ENCODE data around the gene SAMD13. TPM values are rescaled to one million over a fixed set of nuclear protein-coding genes. Genes with fewer than 3 reads are reported as not detected.
A peak's percentile ranks its signal among the peaks of the same experiment; 100 is the strongest.

The SAMD13 gene
- total and polyA plus RNA-seq, 4 donors, result 0.45 to 3.1 (median 1.3) TPM

DNA sequence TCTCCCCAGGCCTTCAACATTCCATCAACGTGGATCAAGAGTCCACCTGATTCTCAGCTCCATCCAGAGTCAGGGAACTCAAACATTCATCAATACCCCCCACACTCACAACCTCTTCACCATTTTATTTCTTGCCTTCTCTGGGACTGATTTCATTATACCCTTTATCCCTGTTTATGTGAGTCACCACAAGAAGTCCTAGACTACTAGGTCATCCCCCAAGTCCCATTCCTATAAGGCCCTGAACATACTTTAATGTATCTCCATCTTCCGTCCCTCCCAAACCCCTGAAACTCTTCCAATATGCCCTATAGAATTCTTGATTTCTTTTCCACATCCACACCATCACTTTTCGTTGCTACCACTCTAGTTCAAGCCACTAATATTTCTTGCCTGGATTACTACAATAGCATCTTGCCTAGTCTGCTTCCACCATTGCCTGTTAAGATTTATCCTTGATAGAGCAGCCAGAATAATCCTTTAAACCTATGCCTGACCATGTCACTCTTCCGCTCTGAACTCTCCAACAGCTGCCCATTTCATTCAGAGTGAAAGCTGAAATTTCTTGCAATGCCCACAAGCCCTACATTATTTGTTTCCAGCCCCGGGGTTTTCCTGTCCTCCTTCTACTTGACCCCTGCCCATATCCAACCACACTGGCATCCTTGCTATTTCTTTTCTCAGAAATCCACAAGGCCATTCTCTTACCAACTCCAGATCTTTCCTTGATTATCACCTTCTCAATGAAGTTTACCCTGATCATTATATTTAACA, 9.4 kb upstream of the SAMD13 start:
- H3K4me1 ChIP-seq (ENCODE audit: control insufficient read depth in 1 of 2, insufficient read depth in 2 of 2, low read length in 2 of 2), result peaks cover 0 to 2% of the 10 kb centered on the region in 2 donors
- no peak overlapping the region for H3K4me3 ChIP-seq (ENCODE audit: low read length in 2 of 2)
- no peaks in the 10 kb centered on the region for H3K27me3 ChIP-seq (ENCODE audit: control insufficient read depth in 1 of 2, insufficient read depth in 2 of 2, low read length in 1 of 2)
- H3K27ac ChIP-seq (ENCODE audit: low read depth in 1 of 2, low read length in 2 of 2), result no peak overlapping the region
- no peak for ATAC-seq (ENCODE audit: low FRiP score)
- no peaks in the 10 kb centered on the region for H3K36me3 ChIP-seq (ENCODE audit: control insufficient read depth in 1 of 2, insufficient read depth in 2 of 2, low read length in 1 of 2)
- WGBS, 2 donors, result 88 to 91% methylated on average over 5 of the region's 5 CpGs
- DNase-seq, result no peak
- peaks cover 1% of the 10 kb centered on the region for H3K9me3 ChIP-seq (ENCODE audit: control insufficient read depth, low read length)
- intact Hi-C loops (cut with DNase I), result no loop called here

DNA sequence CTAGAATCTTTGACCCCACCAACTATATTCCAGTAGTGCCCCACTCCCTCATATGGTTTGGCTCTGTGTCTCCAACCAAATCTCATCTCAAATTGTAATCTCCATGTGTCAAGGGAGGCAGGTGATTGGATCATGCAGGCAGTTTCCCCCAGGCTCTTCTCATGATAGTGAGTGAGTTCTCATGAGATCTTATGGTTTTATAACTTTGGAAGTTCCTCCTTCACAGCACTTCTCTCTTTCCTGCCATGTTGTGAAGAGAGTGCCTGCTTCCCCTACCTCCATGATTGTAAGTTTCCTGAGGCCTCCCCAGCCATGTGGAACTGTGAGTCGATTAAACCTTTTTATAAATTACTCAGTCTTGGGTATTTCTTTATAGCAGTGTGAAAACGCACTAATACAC, 7.7 kb upstream of the SAMD13 start:
- Histone ChIP-seq H3K27ac (ENCODE audit: low read depth in 1 of 2, low read length in 2 of 2) (no peak overlapping the region), H3K4me3 (ENCODE audit: low read length in 2 of 2) (no peak overlapping the region), H3K36me3 (ENCODE audit: control insufficient read depth in 1 of 2, insufficient read depth in 2 of 2, low read length in 1 of 2) (no peaks in the 10 kb centered on the region), H3K4me1 (ENCODE audit: control insufficient read depth in 1 of 2, insufficient read depth in 2 of 2, low read length in 2 of 2) (peaks cover 0 to 2% of the 10 kb centered on the region in 2 donors), H3K9me3 (ENCODE audit: control insufficient read depth, low read length) (no peaks in the 10 kb centered on the region), H3K27me3 (ENCODE audit: control insufficient read depth in 1 of 2, insufficient read depth in 2 of 2, low read length in 1 of 2) (no peaks in the 10 kb centered on the region)
- DNase-seq (no peak), ATAC-seq (ENCODE audit: low FRiP score) (no peak)
- 95 to 98% methylated on average over 2 of the region's 2 CpGs for WGBS, 2 donors
- intact Hi-C loops (cut with DNase I), result no loop called here

DNA sequence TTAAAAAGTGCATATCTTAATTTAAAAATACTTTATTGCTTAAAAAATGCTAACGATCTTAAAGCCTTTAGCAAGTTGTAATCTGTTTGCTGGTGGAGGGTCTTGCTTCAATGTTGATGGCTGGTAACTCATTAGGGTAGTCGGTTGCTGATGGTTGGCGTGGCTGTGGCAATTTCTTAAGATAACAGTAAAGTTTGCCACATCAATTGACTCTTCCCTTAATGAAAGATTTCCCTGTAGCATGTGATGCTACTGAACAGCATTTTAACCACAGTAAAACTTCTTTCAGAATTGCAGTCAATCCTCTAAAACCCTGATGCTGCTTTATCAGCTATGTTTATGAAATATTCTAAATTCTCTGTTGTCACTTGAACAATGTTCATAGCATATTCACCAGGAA, 6.8 kb upstream of the SAMD13 start:
- WGBS, 2 donors, result 93 to 98% methylated on average over 3 of the region's 3 CpGs
- DNase-seq (no peak), ATAC-seq (ENCODE audit: low FRiP score) (no peak)
- Histone ChIP-seq H3K4me1 (ENCODE audit: control insufficient read depth in 1 of 2, insufficient read depth in 2 of 2, low read length in 2 of 2) (no peaks in the 10 kb centered on the region), H3K27me3 (ENCODE audit: control insufficient read depth in 1 of 2, insufficient read depth in 2 of 2, low read length in 1 of 2) (no peaks in the 10 kb centered on the region), H3K4me3 (ENCODE audit: low read length in 2 of 2) (no peak overlapping the region), H3K36me3 (ENCODE audit: control insufficient read depth in 1 of 2, insufficient read depth in 2 of 2, low read length in 1 of 2) (no peaks in the 10 kb centered on the region), H3K27ac (ENCODE audit: low read depth in 1 of 2, low read length in 2 of 2) (no peak overlapping the region), H3K9me3 (ENCODE audit: control insufficient read depth, low read length) (no peaks in the 10 kb centered on the region)
- intact Hi-C loops (cut with DNase I), result loop anchor here in 1 of 2 donors (5.0 kb wide), 1 partner anchor 42 kb away; no protein-coding TSS in a partner anchor

DNA sequence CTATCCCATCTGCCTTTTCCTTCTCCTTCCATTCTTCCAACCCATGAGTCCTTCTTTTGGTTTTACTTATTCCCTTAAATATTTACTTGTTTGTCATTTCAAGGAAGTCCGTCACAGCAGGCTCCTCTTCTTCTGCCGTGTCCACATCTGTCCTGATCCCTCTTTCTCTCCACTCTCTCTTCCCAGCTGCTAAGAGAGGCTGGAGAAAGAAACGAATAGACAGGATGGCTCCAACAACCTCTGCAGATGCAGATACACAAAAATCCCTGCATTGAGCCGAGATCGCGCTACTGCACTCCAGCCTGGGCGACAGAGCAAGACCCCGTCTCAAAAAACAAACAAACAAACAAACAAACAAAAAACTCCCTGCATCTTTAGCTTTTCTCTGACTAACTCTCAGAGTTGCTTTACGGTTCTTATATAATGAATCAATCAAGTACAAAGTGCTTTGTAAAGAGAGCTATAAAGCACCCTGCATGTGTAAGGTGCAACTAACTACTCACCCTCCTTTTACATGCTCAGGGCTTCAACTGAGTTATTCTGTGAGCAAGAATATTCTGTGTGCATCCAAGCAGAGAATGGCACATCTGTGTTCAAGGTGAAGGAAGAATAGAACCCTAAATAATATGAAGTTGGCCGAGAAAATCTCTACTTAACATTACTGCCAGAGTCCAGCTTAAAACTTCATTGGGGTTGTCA, 3.8 kb upstream of the SAMD13 start:
- H3K27ac ChIP-seq (ENCODE audit: low read depth in 1 of 2, low read length in 2 of 2), result peak overlapping the region in 1 of 2 donors; percentile 15
- H3K9me3 ChIP-seq (ENCODE audit: control insufficient read depth, low read length), result no peaks in the 10 kb centered on the region
- intact Hi-C loops (cut with DNase I), result loop anchor here in 1 of 2 donors (5.0 kb wide), 1 partner anchor 45 kb away; no protein-coding TSS in a partner anchor
- H3K4me3 ChIP-seq (ENCODE audit: low read length in 2 of 2), result peak overlapping the region; percentile 39 to 52
- peaks cover 0 to 4% of the 10 kb centered on the region in 2 donors for H3K4me1 ChIP-seq (ENCODE audit: control insufficient read depth in 1 of 2, insufficient read depth in 2 of 2, low read length in 2 of 2)
- no peaks in the 10 kb centered on the region for H3K36me3 ChIP-seq (ENCODE audit: control insufficient read depth in 1 of 2, insufficient read depth in 2 of 2, low read length in 1 of 2)
- ATAC-seq (ENCODE audit: low FRiP score) (no peak), DNase-seq (no peak)
- H3K27me3 ChIP-seq (ENCODE audit: control insufficient read depth in 1 of 2, insufficient read depth in 2 of 2, low read length in 1 of 2), result no peaks in the 10 kb centered on the region
- WGBS, 2 donors, result 72 to 74% methylated on average over 10 of the region's 10 CpGs

DNA sequence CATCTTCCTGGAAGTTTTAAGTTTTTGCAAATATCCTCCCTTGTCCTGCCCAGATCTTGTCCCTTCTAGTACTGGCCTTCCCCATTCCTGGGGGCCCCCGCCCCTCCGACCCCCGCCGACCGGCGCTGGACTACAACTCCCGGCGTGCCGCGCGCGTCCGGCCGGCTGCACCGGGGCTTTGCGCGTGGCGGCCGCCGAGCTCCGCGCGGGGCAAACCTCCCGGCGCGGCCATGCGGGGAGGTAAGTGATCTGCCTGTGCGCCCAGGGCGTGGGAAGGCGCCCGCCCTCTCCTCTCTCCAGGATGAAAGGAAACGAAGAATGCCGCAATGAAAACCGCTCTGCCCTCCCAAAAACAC, 3.2 kb upstream of the SAMD13 start:
- H3K27ac ChIP-seq (ENCODE audit: low read depth in 1 of 2, low read length in 2 of 2), result peak overlapping the region in 1 of 2 donors; percentile 73
- H3K36me3 ChIP-seq (ENCODE audit: control insufficient read depth in 1 of 2, insufficient read depth in 2 of 2, low read length in 1 of 2), result no peaks in the 10 kb centered on the region
- H3K27me3 ChIP-seq (ENCODE audit: control insufficient read depth in 1 of 2, insufficient read depth in 2 of 2, low read length in 1 of 2), result no peaks in the 10 kb centered on the region
- H3K4me3 ChIP-seq (ENCODE audit: low read length in 2 of 2), result peak overlapping the region; percentile 39 to 52
- 0 to 1% methylated on average over 32 to 34 of the region's 34 CpGs for WGBS, 2 donors
- peaks cover 0 to 4% of the 10 kb centered on the region in 2 donors for H3K4me1 ChIP-seq (ENCODE audit: control insufficient read depth in 1 of 2, insufficient read depth in 2 of 2, low read length in 2 of 2)
- DNase-seq (peak; percentile 72 to 86), ATAC-seq (ENCODE audit: low FRiP score) (peak; percentile 91)
- H3K9me3 ChIP-seq (ENCODE audit: control insufficient read depth, low read length), result no peaks in the 10 kb centered on the region
- intact Hi-C loops (cut with DNase I), result loop anchor here in 1 of 2 donors (5.0 kb wide), 1 partner anchor 46 kb away; no protein-coding TSS in a partner anchor

DNA sequence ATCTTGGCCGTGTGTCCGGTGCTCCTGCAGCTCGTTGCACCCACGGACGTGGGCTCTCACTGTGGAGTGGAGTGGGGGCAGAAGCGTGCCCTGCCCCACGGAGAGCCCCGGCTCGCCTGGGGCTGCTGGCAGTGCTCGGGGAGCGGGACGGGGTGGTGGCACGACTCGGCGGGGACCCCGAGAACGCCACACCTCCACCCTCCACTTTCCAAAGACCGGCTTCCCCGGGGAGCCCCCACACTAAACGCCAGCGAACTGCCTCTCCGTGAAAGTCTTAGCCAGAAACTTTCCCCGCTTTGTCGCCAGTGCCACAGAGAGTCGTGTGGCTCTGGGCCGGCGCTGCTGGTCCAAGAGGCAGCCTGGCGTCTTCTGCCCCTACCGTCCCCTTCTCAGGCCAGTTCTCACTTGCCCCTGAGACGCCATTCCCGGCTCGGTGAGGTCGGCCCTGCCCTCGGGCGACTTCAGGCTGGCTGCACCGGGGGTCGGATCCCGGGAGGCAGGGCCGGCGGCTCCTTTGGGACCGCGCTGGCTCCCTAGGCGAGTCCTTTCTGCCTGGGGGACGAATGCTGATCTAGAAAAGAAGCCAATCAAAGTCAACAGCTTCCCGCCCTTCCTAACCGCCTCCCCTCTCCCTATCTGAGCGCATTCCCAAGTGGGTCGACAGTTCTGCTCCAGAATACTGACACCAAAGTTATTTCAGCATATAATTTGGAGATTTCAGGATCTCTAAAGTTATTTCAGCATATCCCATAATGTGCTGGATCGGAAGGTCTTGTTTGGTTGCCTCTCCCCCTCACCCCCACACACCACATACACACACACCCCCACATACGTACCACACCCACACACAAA, 2.6 kb upstream of the SAMD13 start:
- WGBS, 2 donors, result 1% methylated on average over 38 to 50 of the region's 50 CpGs
- Histone ChIP-seq H3K27me3 (ENCODE audit: control insufficient read depth in 1 of 2, insufficient read depth in 2 of 2, low read length in 1 of 2) (no peaks in the 10 kb centered on the region), H3K9me3 (ENCODE audit: control insufficient read depth, low read length) (no peaks in the 10 kb centered on the region), H3K27ac (ENCODE audit: low read depth in 1 of 2, low read length in 2 of 2) (peak overlapping the region; percentile 48 to 73), H3K4me1 (ENCODE audit: control insufficient read depth in 1 of 2, insufficient read depth in 2 of 2, low read length in 2 of 2) (peaks cover 0 to 4% of the 10 kb centered on the region in 2 donors), H3K36me3 (ENCODE audit: control insufficient read depth in 1 of 2, insufficient read depth in 2 of 2, low read length in 1 of 2) (no peaks in the 10 kb centered on the region), H3K4me3 (ENCODE audit: low read length in 2 of 2) (peak overlapping the region; percentile 39 to 52)
- ATAC-seq (ENCODE audit: low FRiP score) (peak; percentile 76), DNase-seq (peak; percentile 60 to 80)
- intact Hi-C loops (cut with DNase I), result loop anchor here in 1 of 2 donors (5.0 kb wide), 1 partner anchor 47 kb away; no protein-coding TSS in a partner anchor

DNA sequence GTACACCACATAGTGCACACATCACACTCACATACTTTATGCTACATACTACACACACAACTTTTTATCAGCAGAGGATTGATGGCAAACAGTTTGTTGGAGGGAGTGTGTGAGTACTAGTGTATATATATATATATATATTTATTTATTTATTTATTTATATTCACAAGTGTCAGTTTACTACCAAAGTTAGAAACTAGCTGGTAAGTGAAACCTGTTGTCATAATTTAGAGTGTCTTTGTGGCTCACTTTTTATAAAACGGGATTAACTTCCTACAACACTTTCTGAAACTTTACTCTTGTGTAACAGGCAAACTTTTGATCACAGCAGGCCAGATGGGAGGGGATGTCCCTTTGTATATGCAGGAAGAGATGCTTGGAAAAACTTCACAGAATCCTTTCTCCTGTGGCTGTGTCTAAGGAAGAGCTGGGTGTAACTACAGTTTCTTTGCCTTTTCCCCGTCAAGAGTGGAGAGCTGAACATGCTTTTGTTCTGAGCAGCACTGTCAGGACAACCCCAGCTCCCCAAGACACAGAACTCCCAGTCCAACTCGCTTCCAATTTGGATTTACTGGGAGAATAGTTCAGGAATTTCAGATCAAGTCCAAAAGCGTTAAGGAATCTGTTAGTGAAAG, 1.9 kb upstream of the SAMD13 start:
- Histone ChIP-seq H3K36me3 (ENCODE audit: control insufficient read depth in 1 of 2, insufficient read depth in 2 of 2, low read length in 1 of 2) (no peaks in the 10 kb centered on the region), H3K4me1 (ENCODE audit: control insufficient read depth in 1 of 2, insufficient read depth in 2 of 2, low read length in 2 of 2) (peaks cover 0 to 4% of the 10 kb centered on the region in 2 donors), H3K9me3 (ENCODE audit: control insufficient read depth, low read length) (no peaks in the 10 kb centered on the region), H3K4me3 (ENCODE audit: low read length in 2 of 2) (no peak overlapping the region), H3K27ac (ENCODE audit: low read depth in 1 of 2, low read length in 2 of 2) (peak overlapping the region; percentile 48 to 73), H3K27me3 (ENCODE audit: control insufficient read depth in 1 of 2, insufficient read depth in 2 of 2, low read length in 1 of 2) (no peaks in the 10 kb centered on the region)
- no peak for ATAC-seq (ENCODE audit: low FRiP score)
- no peak for DNase-seq
- 4 to 10% methylated on average over 4 of the region's 4 CpGs for WGBS, 2 donors
- intact Hi-C loops (cut with DNase I), result loop anchor here in 1 of 2 donors (5.0 kb wide), 1 partner anchor 47 kb away; no protein-coding TSS in a partner anchor

DNA sequence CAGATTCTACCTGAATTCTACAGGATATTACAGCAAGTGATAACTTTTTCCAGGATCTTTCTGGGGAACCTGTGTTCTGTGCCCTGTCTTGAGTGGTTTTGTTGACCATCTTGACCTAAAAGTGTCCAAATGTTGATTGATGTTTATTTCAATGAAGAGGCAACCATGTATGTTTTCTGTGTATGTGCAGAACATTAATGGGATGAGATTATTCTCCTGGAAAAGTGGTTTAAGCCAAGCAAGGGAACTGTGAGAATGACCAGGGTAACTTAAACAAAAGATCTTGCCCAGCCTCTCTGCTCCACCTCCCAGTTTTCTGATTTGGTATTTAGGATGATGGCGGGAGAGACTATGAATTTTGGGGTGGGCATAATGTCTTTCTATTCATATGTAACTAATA, 1.0 kb upstream of the SAMD13 start:
- H3K4me3 ChIP-seq (ENCODE audit: low read length in 2 of 2), result no peak overlapping the region
- no peaks in the 10 kb centered on the region for H3K9me3 ChIP-seq (ENCODE audit: control insufficient read depth, low read length)
- no peak for DNase-seq
- H3K27ac ChIP-seq (ENCODE audit: low read depth in 1 of 2, low read length in 2 of 2), result no peak overlapping the region
- 64 to 65% methylated on average over 1 of the region's 1 CpG for WGBS, 2 donors
- no peak for ATAC-seq (ENCODE audit: low FRiP score)
- no peaks in the 10 kb centered on the region for H3K27me3 ChIP-seq (ENCODE audit: control insufficient read depth in 1 of 2, insufficient read depth in 2 of 2, low read length in 1 of 2)
- intact Hi-C loops (cut with DNase I), result no loop called here
- peaks cover 0 to 4% of the 10 kb centered on the region in 2 donors for H3K4me1 ChIP-seq (ENCODE audit: control insufficient read depth in 1 of 2, insufficient read depth in 2 of 2, low read length in 2 of 2)
- H3K36me3 ChIP-seq (ENCODE audit: control insufficient read depth in 1 of 2, insufficient read depth in 2 of 2, low read length in 1 of 2), result no peaks in the 10 kb centered on the region

Data from aorta (tissue), 5 donors.